ENCODE measurements around the gene GARIN5A. TPM values are rescaled to one million over a fixed set of nuclear protein-coding genes. Genes with fewer than 3 reads are reported as not detected.

Gene GARIN5A
- total and polyA plus RNA-seq, 10 donors = 0.42 to 1.4 (median 0.54) TPM; not detected in 6

DNA sequence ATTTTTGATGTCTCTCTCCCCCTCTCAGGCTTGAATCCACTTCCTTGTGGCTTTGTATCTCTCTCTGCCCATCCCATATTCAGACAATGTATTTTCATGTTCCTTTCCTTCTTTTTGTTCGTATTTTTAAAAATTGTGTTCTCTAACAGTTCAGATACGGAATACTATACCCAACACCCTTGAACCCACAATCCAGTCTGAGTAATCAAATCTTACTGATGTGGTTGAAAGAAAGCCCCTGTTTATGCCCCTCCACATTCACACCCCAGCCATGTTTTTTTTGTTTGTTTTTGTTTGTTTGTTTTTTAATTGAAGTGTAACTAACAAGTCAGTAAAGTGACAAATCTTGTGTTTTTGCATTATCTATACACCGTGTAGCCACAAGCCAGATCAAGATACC, 56.5 kb downstream of the GARIN5A start:
- TF ChIP-seq POLR2AphosphoS5 (IDR thresholded peaks at IDR 0.05) (no peak), POLR2A (IDR thresholded peaks at IDR 0.05) (no peak)
- TF ChIP-seq, protein P1, sequence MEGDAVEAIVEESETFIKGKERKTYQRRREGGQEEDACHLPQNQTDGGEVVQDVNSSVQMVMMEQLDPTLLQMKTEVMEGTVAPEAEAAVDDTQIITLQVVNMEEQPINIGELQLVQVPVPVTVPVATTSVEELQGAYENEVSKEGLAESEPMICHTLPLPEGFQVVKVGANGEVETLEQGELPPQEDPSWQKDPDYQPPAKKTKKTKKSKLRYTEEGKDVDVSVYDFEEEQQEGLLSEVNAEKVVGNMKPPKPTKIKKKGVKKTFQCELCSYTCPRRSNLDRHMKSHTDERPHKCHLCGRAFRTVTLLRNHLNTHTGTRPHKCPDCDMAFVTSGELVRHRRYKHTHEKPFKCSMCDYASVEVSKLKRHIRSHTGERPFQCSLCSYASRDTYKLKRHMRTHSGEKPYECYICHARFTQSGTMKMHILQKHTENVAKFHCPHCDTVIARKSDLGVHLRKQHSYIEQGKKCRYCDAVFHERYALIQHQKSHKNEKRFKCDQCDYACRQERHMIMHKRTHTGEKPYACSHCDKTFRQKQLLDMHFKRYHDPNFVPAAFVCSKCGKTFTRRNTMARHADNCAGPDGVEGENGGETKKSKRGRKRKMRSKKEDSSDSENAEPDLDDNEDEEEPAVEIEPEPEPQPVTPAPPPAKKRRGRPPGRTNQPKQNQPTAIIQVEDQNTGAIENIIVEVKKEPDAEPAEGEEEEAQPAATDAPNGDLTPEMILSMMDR (IDR thresholded peaks at IDR 0.05 in 8 of 11, conservative IDR thresholded peaks at IDR 0.05 in 3 of 11) = no peak
- no peaks in the 10 kb centered on the region for H3K9me3 ChIP-seq
- peak overlapping the region in 7 of 8 donors; percentile 17 to 93 (median 82) for H3K27ac ChIP-seq
- H3K27me3 ChIP-seq (replicated peaks in 1 of 7) = peaks cover 0 to 59% (median 9%) of the 10 kb centered on the region in 7 donors
- peak overlapping the region; percentile 28 to 81 (median 48) for H3K4me3 ChIP-seq
- H3K36me3 ChIP-seq = peaks cover 0 to 30% (median 0%) of the 10 kb centered on the region in 6 donors
- DNase-seq = no peak
- H3K4me1 ChIP-seq = peaks cover 0 to 76% (median 37%) of the 10 kb centered on the region in 6 donors
- intact Hi-C loops (cut with DNase I; ENCODE audit: low total_unique reads) = no loop called here
- WGBS, 5 donors = 24 to 38% (median 30%) methylated on average over 3 of the region's 3 CpGs

DNA sequence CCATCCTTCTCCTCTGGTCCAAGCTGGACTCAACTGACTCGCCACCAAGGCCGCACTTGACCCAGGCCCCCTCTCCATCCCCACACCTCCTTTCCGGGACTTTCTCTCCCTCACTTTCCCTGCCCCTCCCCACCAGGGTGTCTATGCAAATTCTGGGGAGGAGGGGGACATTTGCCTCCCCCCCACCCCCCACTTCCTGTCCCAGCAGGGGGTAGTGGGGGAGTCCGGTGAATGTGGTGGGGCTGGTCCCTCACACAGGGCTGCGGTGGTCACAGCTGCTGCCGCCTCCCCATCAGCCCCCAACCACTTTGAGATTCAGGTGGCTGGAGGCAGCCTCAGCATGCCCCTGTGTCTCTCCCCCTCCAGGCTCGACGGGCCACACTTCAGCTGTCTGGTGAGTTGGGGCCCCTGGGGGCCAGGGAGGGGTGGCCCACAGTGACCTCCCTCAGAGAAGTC, 57.0 kb downstream of the GARIN5A start:
- Histone ChIP-seq H3K9me3 (no peaks in the 10 kb centered on the region), H3K27me3 (replicated peaks in 1 of 7) (peaks cover 0 to 59% (median 9%) of the 10 kb centered on the region in 7 donors), H3K4me1 (peaks cover 0 to 81% (median 42%) of the 10 kb centered on the region in 6 donors), H3K36me3 (peaks cover 0 to 28% (median 0%) of the 10 kb centered on the region in 6 donors), H3K27ac (peak overlapping the region; percentile 17 to 93 (median 66)), H3K4me3 (peak overlapping the region; percentile 28 to 81 (median 48))
- TF ChIP-seq POLR2AphosphoS5 (IDR thresholded peaks at IDR 0.05) (peak; percentile 64 to 75 (median 65)), POLR2A (IDR thresholded peaks at IDR 0.05) (no peak)
- TF ChIP-seq, protein P1 (IDR thresholded peaks at IDR 0.05 in 8 of 11, conservative IDR thresholded peaks at IDR 0.05 in 3 of 11) = no peak
- WGBS, 5 donors = 7 to 16% (median 13%) methylated on average over 7 to 8 of the region's 8 CpGs
- DNase-seq = no peak
- intact Hi-C loops (cut with DNase I; ENCODE audit: low total_unique reads) = loop anchor here (10.0 kb wide), 1 partner anchor 55 kb away; the partner anchor contains the start of gene NAPSA

DNA sequence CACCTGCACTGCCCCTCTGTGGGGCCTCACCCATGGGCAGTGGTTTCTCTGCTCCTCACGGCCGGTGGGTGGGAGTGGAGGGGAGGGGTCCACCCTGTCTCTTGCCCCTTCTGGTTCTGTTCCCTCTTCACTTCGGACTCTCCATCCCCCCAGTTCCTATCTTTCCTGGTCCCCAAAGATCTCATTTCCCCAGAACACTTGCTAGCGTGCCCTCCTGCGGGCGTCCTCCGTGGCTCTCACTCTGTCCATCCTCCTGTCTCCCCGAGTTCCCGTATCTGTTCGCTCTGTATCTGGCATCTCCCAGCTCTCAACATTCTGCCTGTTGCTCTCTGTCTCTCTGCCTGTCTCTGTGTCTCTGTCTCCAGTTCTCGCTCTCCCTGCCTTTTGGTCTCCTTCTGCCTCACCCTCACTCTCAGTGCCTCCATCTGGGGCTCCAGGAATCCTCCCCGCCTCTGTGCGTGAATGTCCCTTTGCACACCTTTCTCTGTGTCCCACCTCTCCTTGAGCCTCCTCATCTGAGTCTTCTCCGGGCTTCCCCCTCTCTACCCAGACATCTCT, 57.5 kb downstream of the GARIN5A start:
- 9 to 15% (median 14%) methylated on average over 14 of the region's 14 CpGs for WGBS, 5 donors
- TF ChIP-seq POLR2AphosphoS5 (IDR thresholded peaks at IDR 0.05) = no peak
- no peak for TF ChIP-seq POLR2A (IDR thresholded peaks at IDR 0.05)
- TF ChIP-seq, protein P1 (IDR thresholded peaks at IDR 0.05 in 8 of 11, conservative IDR thresholded peaks at IDR 0.05 in 3 of 11) = no peak
- intact Hi-C loops (cut with DNase I; ENCODE audit: low total_unique reads) = loop anchor here (10.0 kb wide), 1 partner anchor 54 kb away; the partner anchor contains the start of gene NAPSA
- Histone ChIP-seq H3K27me3 (replicated peaks in 1 of 7) (peaks cover 0 to 59% (median 9%) of the 10 kb centered on the region in 7 donors), H3K4me1 (peaks cover 0 to 86% (median 44%) of the 10 kb centered on the region in 6 donors), H3K27ac (peak overlapping the region in 6 of 8 donors; percentile 47 to 93 (median 84)), H3K36me3 (peaks cover 0 to 23% (median 0%) of the 10 kb centered on the region in 6 donors), H3K4me3 (peak overlapping the region; percentile 28 to 81 (median 48)), H3K9me3 (no peaks in the 10 kb centered on the region)
- no peak for DNase-seq
